ENCODE data around the gene CREB5.

Gene CREB5

GRCh38 chr7:28656529-28656928 is 244.2 kb downstream of the CREB5 start:
- no peak for DNase-seq

- no peak for DNase-seq
These were observed 246.1 kb downstream of the CREB5 start for GRCh38 chr7:28658381-28658780.

- no peak for DNase-seq
These were observed 247.8 kb downstream of the CREB5 start for GRCh38 chr7:28660132-28660531.

- no peak for DNase-seq
These were observed 249.7 kb downstream of the CREB5 start for GRCh38 chr7:28661826-28662595.

GRCh38 chr7:28666154-28666553 is 253.8 kb downstream of the CREB5 start:
- no peak for DNase-seq

- no peak for DNase-seq
These were observed 255.8 kb downstream of the CREB5 start for GRCh38 chr7:28668085-28668484.

GRCh38 chr7:28669330-28669729 is 257.0 kb downstream of the CREB5 start:
- no peak for DNase-seq

- no peak for DNase-seq
These were observed 259.2 kb downstream of the CREB5 start for GRCh38 chr7:28671526-28671925.

GRCh38 chr7:28672397-28672797 is 260.1 kb downstream of the CREB5 start:
- DNase-seq = no peak

- no peak for DNase-seq
These were observed 262.1 kb downstream of the CREB5 start for GRCh38 chr7:28674359-28674782.

- DNase-seq = no peak
These were observed 263.1 kb downstream of the CREB5 start for GRCh38 chr7:28675429-28675828.

- DNase-seq = no peak
These were observed 265.4 kb downstream of the CREB5 start for GRCh38 chr7:28677668-28678067.

GRCh38 chr7:28678431-28678965 is 266.2 kb downstream of the CREB5 start:
- DNase-seq = no peak

- DNase-seq = no peak
These were observed 269.5 kb downstream of the CREB5 start for GRCh38 chr7:28681693-28682310.

GRCh38 chr7:28682801-28683200 is 270.5 kb downstream of the CREB5 start:
- no peak for DNase-seq

- DNase-seq = no peak
These were observed 272.4 kb downstream of the CREB5 start for GRCh38 chr7:28684650-28685241.

- peak; percentile 18 for DNase-seq
These were observed 272.9 kb downstream of the CREB5 start for GRCh38 chr7:28685242-28685643.

GRCh38 chr7:28685644-28686417 is 273.5 kb downstream of the CREB5 start:
- DNase-seq = peak; percentile 69

- DNase-seq = no peak
These were observed 274.1 kb downstream of the CREB5 start for GRCh38 chr7:28686418-28686800.

GRCh38 chr7:28687537-28687936 is 275.2 kb downstream of the CREB5 start:
- no peak for DNase-seq

- DNase-seq = no peak
These were observed 275.9 kb downstream of the CREB5 start for GRCh38 chr7:28688174-28688573.

- DNase-seq = no peak
These were observed 276.3 kb downstream of the CREB5 start for GRCh38 chr7:28688651-28689050.
